Hepatic stellate cell (primary cell): ENCODE results near the gene METAP1.
"Not testable (repeated sequence)": the region's sequence is repeated elsewhere in the genome, so short reads cannot be mapped to it uniquely, and the experiment has no call there.

Experiments used
- DNase-seq: peaks from one replicate; pipeline ENCODE4 v3.0.0; 2011; ENCODE audit warnings: low spot score

Gene METAP1

GRCh38 chr4:99099311-99099710, 103.8 kb downstream of the METAP1 start:
- DNase-seq: no peak

GRCh38 chr4:99099814-99100213, 104.3 kb downstream of the METAP1 start:
- not testable (repeated sequence) for DNase-seq

- no peak for DNase-seq
These were observed 105.4 kb downstream of the METAP1 start for GRCh38 chr4:99100876-99101275.

GRCh38 chr4:99102634-99103033, 107.1 kb downstream of the METAP1 start:
- DNase-seq: no peak

- DNase-seq: no peak
These were observed 107.6 kb downstream of the METAP1 start for GRCh38 chr4:99103166-99103565.

- DNase-seq: no peak
These were observed 108.6 kb downstream of the METAP1 start for GRCh38 chr4:99104153-99104552.

- DNase-seq: not testable (repeated sequence)
These were observed 113.8 kb downstream of the METAP1 start for GRCh38 chr4:99109286-99109685.
